GM21528 (cell line): ENCODE data around the gene HOXA7.

Experiments
- ATAC-seq: cut with Tn5 transposase; IDR thresholded peaks from one replicate; pipeline ENCODE4 v1.9.1; 2021; ENCODE audit warnings: mild to moderate bottlenecking, moderate library complexity; ENCODE audit not compliant: unreplicated experiment, low FRiP score

The HOXA7 gene

GRCh38 chr7:27156508-27156898, at the start of gene HOXA7:
Gene HOXA7, minus strand, starts transcription at chr7:27156675. Its CDS starts 130 bp downstream, at chr7:27156545.
- ATAC-seq = no peak

GRCh38 chr7:27205325-27206280, 49.1 kb upstream of the HOXA7 start:
- no peak for ATAC-seq

GRCh38 chr7:27204851-27205322, 48.4 kb upstream of the HOXA7 start:
- ATAC-seq = no peak

- ATAC-seq = no peak
Measured at GRCh38 chr7:27203964-27204594, 47.6 kb upstream of the HOXA7 start.

- no peak for ATAC-seq
Measured at GRCh38 chr7:27203365-27203953, 47.0 kb upstream of the HOXA7 start.

GRCh38 chr7:27202862-27203134, 46.3 kb upstream of the HOXA7 start:
- no peak for ATAC-seq

GRCh38 chr7:27202018-27202861, 45.8 kb upstream of the HOXA7 start:
- no peak for ATAC-seq

GRCh38 chr7:27201580-27202017, 45.1 kb upstream of the HOXA7 start:
- no peak for ATAC-seq

- no peak for ATAC-seq
Measured at GRCh38 chr7:27200761-27201579, 44.5 kb upstream of the HOXA7 start.

GRCh38 chr7:27199849-27200760, 43.6 kb upstream of the HOXA7 start, which contains the start of gene HOXA13:
Gene HOXA13, minus strand, starts transcription at chr7:27200091. Its CDS starts 14 bp downstream, at chr7:27200077.
- ATAC-seq = no peak

- ATAC-seq = no peak
Measured at GRCh38 chr7:27198871-27199801, 42.7 kb upstream of the HOXA7 start.

- ATAC-seq = no peak
Measured at GRCh38 chr7:27198138-27198841, 41.8 kb upstream of the HOXA7 start.

GRCh38 chr7:27197137-27198042, 40.9 kb upstream of the HOXA7 start:
- ATAC-seq = no peak

GRCh38 chr7:27196287-27196767, 39.9 kb upstream of the HOXA7 start:
- no peak for ATAC-seq

- no peak for ATAC-seq
Measured at GRCh38 chr7:27194686-27195379, 38.4 kb upstream of the HOXA7 start.
